ENCODE measurements around the gene RELN.
"Not testable (repeated sequence)": the region's sequence is repeated elsewhere in the genome, so short reads cannot be mapped to it uniquely, and the experiment has no call there.

The RELN gene

GRCh38 chr7:103824251-103824650 is 165.2 kb downstream of the RELN start:
- DNase-seq = no peak

- DNase-seq = no peak
These were observed 166.4 kb downstream of the RELN start for GRCh38 chr7:103823084-103823483.

GRCh38 chr7:103821092-103821491 is 168.4 kb downstream of the RELN start:
- DNase-seq = peak; percentile 42

GRCh38 chr7:103815972-103816371 is 173.5 kb downstream of the RELN start:
- not testable (repeated sequence) for DNase-seq

GRCh38 chr7:103813970-103814369 is 175.5 kb downstream of the RELN start:
- DNase-seq = no peak

GRCh38 chr7:103811997-103812396 is 177.5 kb downstream of the RELN start:
- DNase-seq = no peak

- no peak for DNase-seq
These were observed 178.2 kb downstream of the RELN start for GRCh38 chr7:103811290-103811689.

- DNase-seq = no peak
These were observed 179.2 kb downstream of the RELN start for GRCh38 chr7:103810112-103810744.

- DNase-seq = no peak
These were observed 180.0 kb downstream of the RELN start for GRCh38 chr7:103809229-103809994.

- DNase-seq = no peak
These were observed 184.1 kb downstream of the RELN start for GRCh38 chr7:103805346-103805745.

GRCh38 chr7:103803631-103804030 is 185.8 kb downstream of the RELN start:
- no peak for DNase-seq

- DNase-seq = no peak
These were observed 190.2 kb downstream of the RELN start for GRCh38 chr7:103799298-103799697.

GRCh38 chr7:103797647-103798307 is 191.7 kb downstream of the RELN start:
- DNase-seq = no peak

- DNase-seq = no peak
These were observed 193.0 kb downstream of the RELN start for GRCh38 chr7:103796327-103796962.

GRCh38 chr7:103795787-103796186 is 193.7 kb downstream of the RELN start:
- no peak for DNase-seq

- no peak for DNase-seq
These were observed 194.4 kb downstream of the RELN start for GRCh38 chr7:103795107-103795506.

- no peak for DNase-seq
These were observed 195.0 kb downstream of the RELN start for GRCh38 chr7:103794424-103794823.

GRCh38 chr7:103793614-103794013 is 195.8 kb downstream of the RELN start:
- DNase-seq = no peak

- no peak for DNase-seq
These were observed 197.6 kb downstream of the RELN start for GRCh38 chr7:103791894-103792293.

- not testable (repeated sequence) for DNase-seq
These were observed 202.4 kb downstream of the RELN start for GRCh38 chr7:103787041-103787440.

GRCh38 chr7:103784646-103785286 is 204.7 kb downstream of the RELN start:
- no peak for DNase-seq

GRCh38 chr7:103781409-103781808 is 208.0 kb downstream of the RELN start:
- DNase-seq = no peak

- DNase-seq = not testable (repeated sequence)
These were observed 208.9 kb downstream of the RELN start for GRCh38 chr7:103780561-103780960.

Data from NCI-H1436 (cell line).